Germinal center (tissue), 1 donor: ENCODE results near the gene UTP14A.

Experiments
- DNase-seq: peaks from one replicate; pipeline ENCODE4 v3.0.0; 2012; ENCODE audit warnings: mixed read lengths, low spot score

Gene UTP14A

GRCh38 chrX:129945131-129945530, 39.2 kb downstream of the UTP14A start:
- DNase-seq, result no peak

- no peak for DNase-seq
These were observed 47.3 kb downstream of the UTP14A start for GRCh38 chrX:129953334-129953648.

- DNase-seq, result no peak
These were observed 47.9 kb downstream of the UTP14A start for GRCh38 chrX:129953881-129954280.

- no peak for DNase-seq
These were observed 48.8 kb downstream of the UTP14A start for GRCh38 chrX:129954804-129955203.

- DNase-seq, result no peak
These were observed 49.7 kb downstream of the UTP14A start for GRCh38 chrX:129955682-129956081.

- no peak for DNase-seq
These were observed 50.2 kb downstream of the UTP14A start for GRCh38 chrX:129956145-129956544.

GRCh38 chrX:129956765-129957164, 50.8 kb downstream of the UTP14A start:
- DNase-seq, result no peak

GRCh38 chrX:129957241-129958082, 51.5 kb downstream of the UTP14A start:
- DNase-seq, result peak; percentile 80

- no peak for DNase-seq
These were observed 52.1 kb downstream of the UTP14A start for GRCh38 chrX:129958083-129958465.

GRCh38 chrX:129958814-129959492, 53.0 kb downstream of the UTP14A start:
- DNase-seq, result no peak

GRCh38 chrX:129959493-129959832, 53.5 kb downstream of the UTP14A start:
- no peak for DNase-seq

GRCh38 chrX:129961180-129962083, 55.5 kb downstream of the UTP14A start:
- DNase-seq, result peak; percentile 78

GRCh38 chrX:129963729-129964128, 57.8 kb downstream of the UTP14A start:
- no peak for DNase-seq

- no peak for DNase-seq
These were observed 59.2 kb downstream of the UTP14A start for GRCh38 chrX:129965166-129965565.

GRCh38 chrX:129968968-129969367, 63.0 kb downstream of the UTP14A start:
- DNase-seq, result no peak

GRCh38 chrX:129976441-129976840, 70.5 kb downstream of the UTP14A start:
- no peak for DNase-seq
